Gastrocnemius medialis (tissue), 4 donors: ENCODE measurements around the gene DNAJC17.

Experiments
- POLR2A ChIP-seq, 2 donors: fragments of 450-650 bp; IDR thresholded peaks; one replicate each; pipeline ENCODE4 v1.6.1; 2017; ENCODE audit warnings: antibody characterized with exemption in 2 of 2, mild to moderate bottlenecking in 2 of 2, moderate library complexity in 2 of 2
- TF ChIP-seq, protein P1 (sequence below), 5 experiments: fragments of 450-650 bp in 3 of 5; fragments of 200-600 bp in 2 of 5; sonication (generic) in 2 of 5; IDR thresholded peaks in 4 of 5; conservative IDR thresholded peaks in 1 of 5; 1 replicate in 4 of 5; 2 replicates in 1 of 5; pipeline ENCODE4 v1.5.1; 2016 to 2019; ENCODE audit warnings: antibody characterized with exemption in 5 of 5, mild to moderate bottlenecking in 3 of 5, moderate library complexity in 3 of 5

DNA sequence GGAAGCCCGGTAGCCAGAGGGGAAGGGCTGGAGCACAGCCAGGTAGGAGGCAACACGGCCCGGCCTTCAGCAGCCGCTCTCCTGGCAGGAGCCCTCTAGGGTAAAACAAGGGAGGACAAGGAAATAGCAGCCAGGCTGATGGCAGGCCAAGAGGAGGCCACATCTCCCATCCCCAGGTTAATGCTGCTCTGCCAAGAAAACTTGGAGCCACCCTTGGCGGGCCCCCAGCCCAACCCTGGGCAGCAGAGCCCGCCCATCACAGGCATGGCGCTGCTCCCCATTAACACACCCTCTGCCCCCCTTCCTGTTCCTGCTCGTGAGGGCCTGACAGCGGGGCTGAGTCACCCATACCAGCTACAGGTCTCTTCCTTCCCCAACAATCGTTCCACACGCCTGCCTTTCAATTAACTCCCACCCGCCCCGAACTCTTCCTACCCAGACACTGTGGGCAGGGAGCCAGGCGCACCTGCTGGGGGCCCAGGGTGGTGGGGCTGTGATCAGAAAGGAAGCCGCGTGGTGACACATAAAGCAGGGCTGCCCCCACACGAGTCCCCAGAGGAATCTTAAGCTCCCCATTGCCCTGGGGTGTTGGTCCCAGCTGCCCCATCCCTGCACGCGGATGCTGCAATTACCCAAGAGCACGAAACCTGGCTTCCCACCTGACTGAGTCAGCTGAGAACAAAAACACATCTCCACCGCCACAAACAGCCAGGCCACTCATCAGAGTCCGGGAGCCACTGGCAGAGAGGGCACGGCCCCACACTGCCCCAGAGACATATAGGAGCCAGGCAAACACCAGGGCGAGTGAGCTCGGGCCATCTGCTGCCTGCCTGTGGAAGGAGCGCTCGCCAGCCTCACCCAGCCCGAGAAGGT is 37.8 kb downstream of the DNAJC17 start, which contains the start of gene C15orf62:
- TF ChIP-seq, protein P1, sequence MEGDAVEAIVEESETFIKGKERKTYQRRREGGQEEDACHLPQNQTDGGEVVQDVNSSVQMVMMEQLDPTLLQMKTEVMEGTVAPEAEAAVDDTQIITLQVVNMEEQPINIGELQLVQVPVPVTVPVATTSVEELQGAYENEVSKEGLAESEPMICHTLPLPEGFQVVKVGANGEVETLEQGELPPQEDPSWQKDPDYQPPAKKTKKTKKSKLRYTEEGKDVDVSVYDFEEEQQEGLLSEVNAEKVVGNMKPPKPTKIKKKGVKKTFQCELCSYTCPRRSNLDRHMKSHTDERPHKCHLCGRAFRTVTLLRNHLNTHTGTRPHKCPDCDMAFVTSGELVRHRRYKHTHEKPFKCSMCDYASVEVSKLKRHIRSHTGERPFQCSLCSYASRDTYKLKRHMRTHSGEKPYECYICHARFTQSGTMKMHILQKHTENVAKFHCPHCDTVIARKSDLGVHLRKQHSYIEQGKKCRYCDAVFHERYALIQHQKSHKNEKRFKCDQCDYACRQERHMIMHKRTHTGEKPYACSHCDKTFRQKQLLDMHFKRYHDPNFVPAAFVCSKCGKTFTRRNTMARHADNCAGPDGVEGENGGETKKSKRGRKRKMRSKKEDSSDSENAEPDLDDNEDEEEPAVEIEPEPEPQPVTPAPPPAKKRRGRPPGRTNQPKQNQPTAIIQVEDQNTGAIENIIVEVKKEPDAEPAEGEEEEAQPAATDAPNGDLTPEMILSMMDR (IDR thresholded peaks at IDR 0.05 in 4 of 5, conservative IDR thresholded peaks at IDR 0.05 in 1 of 5) = no peak
- TF ChIP-seq POLR2A (IDR thresholded peaks at IDR 0.05) = no peak
